Measurements from ENCODE around the gene SP6. TPM values are rescaled to one million over a fixed set of nuclear protein-coding genes. Genes with fewer than 3 reads are reported as not detected.

The SP6 gene
- total RNA-seq, 1 donor from 2014 or later, result 30.7 TPM

DNA sequence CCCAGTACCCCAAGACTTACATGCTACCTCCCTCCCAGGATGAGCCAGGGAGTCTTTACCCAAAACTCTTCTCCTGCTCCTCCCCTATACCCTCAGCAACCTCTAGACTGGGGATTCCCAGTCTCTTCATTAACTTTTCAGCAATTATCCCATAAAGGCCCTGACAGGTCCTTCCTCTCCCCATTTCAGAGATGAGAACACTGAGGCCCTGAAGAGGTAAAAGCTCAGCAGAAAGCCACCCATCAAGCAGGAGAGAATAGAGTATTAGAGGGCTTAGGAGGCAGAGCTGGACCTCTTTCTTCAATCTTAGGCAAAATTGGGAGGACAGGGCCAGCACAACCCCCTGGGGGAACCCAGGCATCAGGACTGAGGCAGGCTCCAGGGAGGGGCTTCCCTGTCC, 5.9 kb upstream of the SP6 start:
- Mint-ChIP-seq H3K36me3 (ENCODE audit: low read depth, unreplicated experiment) (peaks cover 8% of the 10 kb centered on the region), H3K27ac (ENCODE audit: unreplicated experiment) (peak overlapping the region; percentile 92), H3K9me3 (ENCODE audit: unreplicated experiment) (no peaks in the 10 kb centered on the region), H3K27me3 (ENCODE audit: unreplicated experiment) (peaks cover 12% of the 10 kb centered on the region), H3K4me3 (ENCODE audit: unreplicated experiment) (no peak overlapping the region), H3K4me1 (ENCODE audit: unreplicated experiment) (peaks cover 72% of the 10 kb centered on the region)
- no peak for DNase-seq (ENCODE audit: low spot score)
- TF ChIP-seq, protein P1, sequence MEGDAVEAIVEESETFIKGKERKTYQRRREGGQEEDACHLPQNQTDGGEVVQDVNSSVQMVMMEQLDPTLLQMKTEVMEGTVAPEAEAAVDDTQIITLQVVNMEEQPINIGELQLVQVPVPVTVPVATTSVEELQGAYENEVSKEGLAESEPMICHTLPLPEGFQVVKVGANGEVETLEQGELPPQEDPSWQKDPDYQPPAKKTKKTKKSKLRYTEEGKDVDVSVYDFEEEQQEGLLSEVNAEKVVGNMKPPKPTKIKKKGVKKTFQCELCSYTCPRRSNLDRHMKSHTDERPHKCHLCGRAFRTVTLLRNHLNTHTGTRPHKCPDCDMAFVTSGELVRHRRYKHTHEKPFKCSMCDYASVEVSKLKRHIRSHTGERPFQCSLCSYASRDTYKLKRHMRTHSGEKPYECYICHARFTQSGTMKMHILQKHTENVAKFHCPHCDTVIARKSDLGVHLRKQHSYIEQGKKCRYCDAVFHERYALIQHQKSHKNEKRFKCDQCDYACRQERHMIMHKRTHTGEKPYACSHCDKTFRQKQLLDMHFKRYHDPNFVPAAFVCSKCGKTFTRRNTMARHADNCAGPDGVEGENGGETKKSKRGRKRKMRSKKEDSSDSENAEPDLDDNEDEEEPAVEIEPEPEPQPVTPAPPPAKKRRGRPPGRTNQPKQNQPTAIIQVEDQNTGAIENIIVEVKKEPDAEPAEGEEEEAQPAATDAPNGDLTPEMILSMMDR (IDR thresholded peaks at IDR 0.05; ENCODE audit: unreplicated experiment), result no peak

DNA sequence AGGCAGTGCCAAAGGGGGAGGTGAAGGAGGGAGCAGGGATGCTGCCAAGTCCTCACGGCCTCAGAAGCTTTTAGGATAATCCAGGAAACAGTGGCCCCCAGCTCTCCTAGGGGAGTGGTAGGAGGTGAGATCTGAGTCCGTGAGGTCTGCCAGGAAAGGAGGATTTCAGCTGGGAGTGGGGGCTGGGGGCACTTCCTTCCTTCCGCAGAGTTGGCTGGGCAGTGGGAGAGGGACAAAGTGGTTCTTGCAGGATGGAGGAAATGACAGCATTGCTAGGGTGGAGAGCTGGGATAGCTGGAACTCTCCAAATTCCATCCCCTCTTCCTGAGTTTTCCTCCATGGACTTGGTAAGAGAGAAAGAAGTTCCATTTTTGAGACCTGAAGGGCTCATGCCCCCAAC, 4.8 kb upstream of the SP6 start:
- Mint-ChIP-seq H3K36me3 (ENCODE audit: low read depth, unreplicated experiment) (peaks cover 8% of the 10 kb centered on the region), H3K4me3 (ENCODE audit: unreplicated experiment) (peak overlapping the region; percentile 89), H3K9me3 (ENCODE audit: unreplicated experiment) (no peaks in the 10 kb centered on the region), H3K4me1 (ENCODE audit: unreplicated experiment) (peaks cover 73% of the 10 kb centered on the region), H3K27me3 (ENCODE audit: unreplicated experiment) (peaks cover 12% of the 10 kb centered on the region), H3K27ac (ENCODE audit: unreplicated experiment) (peak overlapping the region; percentile 92)
- peak; percentile 61 for DNase-seq (ENCODE audit: low spot score)
- TF ChIP-seq, protein P1 (IDR thresholded peaks at IDR 0.05; ENCODE audit: unreplicated experiment), result no peak

DNA sequence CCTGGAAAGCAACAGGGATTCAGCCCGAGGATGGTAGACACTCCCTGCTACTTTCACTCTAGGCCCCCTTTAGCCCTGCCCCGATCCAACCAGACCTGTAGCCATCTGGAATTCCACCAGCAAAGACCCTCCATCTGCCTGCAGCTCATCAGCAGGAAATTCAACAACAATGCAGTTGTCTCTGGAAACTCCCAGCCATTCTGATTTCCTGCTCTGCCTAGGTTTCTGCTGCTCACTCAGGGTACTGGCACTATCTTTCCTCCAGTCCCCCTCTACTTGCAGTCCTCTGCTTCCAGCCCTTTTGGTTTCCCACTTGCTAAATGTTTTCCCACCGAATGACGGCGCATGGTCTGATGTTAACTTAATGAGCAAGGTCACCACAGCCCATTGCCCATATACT, 2.7 kb upstream of the SP6 start:
- Mint-ChIP-seq H3K27me3 (ENCODE audit: unreplicated experiment) (peaks cover 11% of the 10 kb centered on the region), H3K4me3 (ENCODE audit: unreplicated experiment) (peak overlapping the region; percentile 89), H3K36me3 (ENCODE audit: low read depth, unreplicated experiment) (peaks cover 12% of the 10 kb centered on the region), H3K4me1 (ENCODE audit: unreplicated experiment) (peaks cover 88% of the 10 kb centered on the region), H3K27ac (ENCODE audit: unreplicated experiment) (peak overlapping the region; percentile 92), H3K9me3 (ENCODE audit: unreplicated experiment) (no peaks in the 10 kb centered on the region)
- no peak for DNase-seq (ENCODE audit: low spot score)
- TF ChIP-seq, protein P1 (IDR thresholded peaks at IDR 0.05; ENCODE audit: unreplicated experiment), result no peak

DNA sequence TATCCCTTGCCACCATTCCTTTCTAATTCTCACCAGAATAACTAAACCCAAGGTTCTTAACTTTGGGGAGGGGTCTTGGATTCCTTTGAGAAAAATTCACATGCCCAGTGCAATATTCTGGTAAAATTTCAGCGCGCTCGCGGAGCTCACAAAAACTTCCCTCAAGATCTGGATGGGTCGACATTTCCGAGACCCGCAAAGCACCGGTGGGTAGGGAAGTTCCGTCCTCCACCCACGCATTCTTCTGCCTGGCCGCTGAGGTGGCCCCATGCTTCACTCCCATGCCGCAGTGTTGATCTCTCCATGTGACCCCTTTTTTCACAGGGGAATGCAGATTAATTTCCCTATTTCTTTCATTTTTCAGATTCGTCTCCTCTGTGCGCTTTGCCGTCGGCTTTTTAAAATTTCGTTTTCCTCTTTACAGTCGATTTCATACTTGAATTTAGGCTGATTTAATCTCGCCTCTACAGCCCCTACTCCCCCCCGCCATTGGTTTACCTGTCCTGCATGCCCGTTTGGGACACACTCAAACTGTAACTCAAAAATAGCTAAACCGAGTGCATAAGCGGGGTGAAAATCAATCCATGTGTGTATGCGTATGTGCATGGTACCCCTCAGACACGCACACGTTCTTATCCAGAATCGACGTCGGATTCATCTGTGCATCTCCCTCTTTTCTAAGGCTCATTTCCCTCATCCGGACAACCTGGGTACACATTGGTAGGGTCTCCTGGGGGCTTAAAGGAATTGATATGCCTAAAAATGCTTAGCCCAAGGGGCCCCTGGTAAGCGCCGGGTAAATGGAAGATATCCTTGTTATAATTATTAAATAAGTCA, 1.4 kb upstream of the SP6 start:
- Mint-ChIP-seq H3K27ac (ENCODE audit: unreplicated experiment) (peak overlapping the region; percentile 54), H3K4me3 (ENCODE audit: unreplicated experiment) (peak overlapping the region; percentile 74), H3K27me3 (ENCODE audit: unreplicated experiment) (peaks cover 9% of the 10 kb centered on the region), H3K9me3 (ENCODE audit: unreplicated experiment) (no peaks in the 10 kb centered on the region), H3K36me3 (ENCODE audit: low read depth, unreplicated experiment) (peaks cover 12% of the 10 kb centered on the region), H3K4me1 (ENCODE audit: unreplicated experiment) (peaks cover 80% of the 10 kb centered on the region)
- no peak for DNase-seq (ENCODE audit: low spot score)
- TF ChIP-seq, protein P1 (IDR thresholded peaks at IDR 0.05; ENCODE audit: unreplicated experiment), result no peak

DNA sequence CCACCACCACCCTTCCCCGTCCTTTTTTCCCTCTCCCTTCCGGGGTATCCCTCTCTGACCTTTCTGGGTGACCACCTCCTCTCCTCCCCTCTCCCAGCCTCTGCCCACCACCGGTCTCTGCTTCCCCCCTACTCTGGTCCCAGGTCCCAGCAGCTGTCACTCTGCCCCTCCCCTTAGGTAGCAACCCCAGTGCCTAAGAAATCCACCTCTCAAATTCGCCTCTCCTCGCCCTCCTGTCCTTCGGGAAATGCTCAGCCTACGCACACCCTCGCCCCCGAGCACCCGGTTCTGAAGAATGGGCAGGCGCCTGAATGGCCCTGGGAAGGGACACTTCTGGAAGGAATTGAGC, 775 bp upstream of the SP6 start:
- no peaks in the 10 kb centered on the region for H3K9me3 Mint-ChIP-seq (ENCODE audit: unreplicated experiment)
- peak overlapping the region; percentile 74 for H3K4me3 Mint-ChIP-seq (ENCODE audit: unreplicated experiment)
- DNase-seq (ENCODE audit: low spot score), result no peak
- H3K4me1 Mint-ChIP-seq (ENCODE audit: unreplicated experiment), result peaks cover 74% of the 10 kb centered on the region
- peak overlapping the region; percentile 54 for H3K27ac Mint-ChIP-seq (ENCODE audit: unreplicated experiment)
- peaks cover 9% of the 10 kb centered on the region for H3K27me3 Mint-ChIP-seq (ENCODE audit: unreplicated experiment)
- H3K36me3 Mint-ChIP-seq (ENCODE audit: low read depth, unreplicated experiment), result peaks cover 12% of the 10 kb centered on the region
- TF ChIP-seq, protein P1 (IDR thresholded peaks at IDR 0.05; ENCODE audit: unreplicated experiment), result no peak
